Stimulated activated CD4-positive, alpha-beta T cell treated with anti-CD3 and anti-CD28 coated beads, TNF-alpha, amount 100 ng/mL, for 1 hour (primary cell): ENCODE data around the gene KRTAP19-8.

Experiments
- DNase-seq, 3 donors: peaks; one replicate each; pipeline ENCODE4 v3.0.0-alpha.2; 2020; ENCODE audit warnings: low read depth in 3 of 3, low spot score in 1 of 3

Gene KRTAP19-8, protein sequence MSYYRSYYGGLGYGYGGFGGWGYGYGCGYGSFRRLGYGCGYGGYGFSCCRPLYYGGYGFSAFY

DNA sequence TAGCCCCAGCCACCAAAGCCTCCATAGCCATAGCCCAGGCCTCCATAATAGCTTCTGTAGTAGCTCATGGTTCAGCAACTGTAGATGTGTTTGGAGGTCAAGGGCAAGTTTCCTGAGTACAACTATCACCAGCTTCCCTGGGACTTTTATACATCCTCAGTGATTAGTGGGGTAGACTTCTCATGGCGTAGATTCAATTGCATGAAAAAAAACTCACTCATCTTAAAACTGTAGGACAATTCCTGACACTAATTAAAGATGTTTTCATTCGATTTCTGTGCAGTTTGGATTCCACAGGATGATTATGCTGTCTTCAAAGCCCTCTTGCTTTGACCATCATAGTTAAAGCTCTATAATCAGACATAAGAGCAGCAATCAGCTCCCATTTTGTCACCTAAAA is at the start of gene KRTAP19-8:
Gene KRTAP19-8, minus strand, starts transcription at position 101 of the 400 bp plus-strand sequence. Its CDS starts 33 bp downstream, at position 68.
- DNase-seq = no peak

DNA sequence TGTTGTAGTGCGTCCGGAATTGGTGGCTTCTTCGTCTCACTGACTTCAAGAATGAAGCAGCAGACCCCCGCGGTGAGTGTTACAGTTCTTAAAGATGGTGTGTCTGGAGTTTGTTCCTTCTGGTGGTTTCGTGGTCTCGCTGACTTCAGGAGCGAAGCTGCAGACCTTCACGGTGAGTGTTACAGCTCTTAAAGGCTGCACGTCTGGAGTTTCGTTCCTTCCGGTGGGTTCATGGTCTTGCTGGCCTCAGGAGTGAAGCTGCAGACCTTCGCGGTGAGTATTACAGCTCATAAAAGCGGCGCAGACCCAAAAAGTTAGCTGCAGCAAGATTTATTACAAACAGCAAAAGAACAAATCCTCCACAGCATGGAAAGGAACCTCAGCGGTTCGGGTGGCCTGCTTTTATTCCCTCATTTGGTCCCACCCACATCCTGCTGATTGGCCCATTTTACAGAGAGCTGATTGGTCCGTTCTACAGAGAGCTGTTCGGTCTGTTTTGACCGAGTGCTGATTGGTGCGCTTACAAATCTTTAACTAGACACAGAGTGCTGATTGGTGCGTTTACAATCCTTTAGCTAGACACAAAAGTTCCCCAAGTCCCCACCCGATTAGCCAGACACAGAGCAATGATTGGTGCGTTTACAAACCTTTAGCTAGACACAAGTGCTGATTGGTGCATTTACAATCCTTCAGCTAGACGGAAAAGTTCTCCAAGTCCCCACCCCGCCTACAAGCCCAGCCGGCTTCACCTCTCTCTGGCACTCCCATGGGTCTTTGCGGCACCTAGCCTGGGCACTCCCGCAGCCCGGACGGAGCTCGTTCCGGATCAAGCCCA is 49.6 kb upstream of the KRTAP19-8 start:
- no peak for DNase-seq

DNA sequence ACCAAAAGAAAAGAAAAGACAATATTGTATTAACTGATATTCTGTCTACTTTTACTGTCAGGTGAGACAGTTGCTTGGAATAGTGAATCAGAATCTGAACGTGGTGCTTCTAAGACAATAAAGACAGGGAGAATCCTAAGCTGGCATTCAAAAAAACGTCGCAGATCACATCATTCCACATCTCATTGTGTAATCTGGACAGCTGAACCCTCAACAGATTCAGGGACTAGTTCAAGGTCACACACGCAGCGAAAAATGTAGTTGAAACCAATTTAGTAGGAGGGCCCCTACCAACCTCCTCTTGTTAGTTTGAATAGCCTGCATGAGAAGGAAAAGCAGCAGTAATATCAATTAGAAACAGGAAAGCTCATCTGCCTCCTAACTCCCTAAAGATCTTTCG is 46.4 kb upstream of the KRTAP19-8 start:
- DNase-seq = no peak

DNA sequence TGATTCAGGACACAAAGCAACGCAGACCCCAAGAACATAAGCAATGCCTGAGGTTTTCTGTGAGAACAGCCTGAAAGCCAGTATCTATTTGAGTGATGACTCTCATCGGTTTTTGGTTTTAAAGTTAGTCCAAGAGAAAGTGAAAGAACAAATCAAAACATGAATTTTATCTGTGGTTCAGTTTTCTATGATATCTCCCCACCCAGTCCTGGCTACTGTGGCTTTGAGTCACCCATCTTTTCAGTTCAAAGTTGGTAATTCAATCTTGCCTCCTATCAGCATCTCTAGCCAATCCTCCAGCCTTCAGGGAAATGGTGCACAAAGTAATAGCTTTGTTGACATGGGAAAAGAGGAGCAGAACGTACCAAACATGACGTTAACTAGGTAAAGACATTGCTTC is 40.5 kb upstream of the KRTAP19-8 start:
- no peak for DNase-seq

DNA sequence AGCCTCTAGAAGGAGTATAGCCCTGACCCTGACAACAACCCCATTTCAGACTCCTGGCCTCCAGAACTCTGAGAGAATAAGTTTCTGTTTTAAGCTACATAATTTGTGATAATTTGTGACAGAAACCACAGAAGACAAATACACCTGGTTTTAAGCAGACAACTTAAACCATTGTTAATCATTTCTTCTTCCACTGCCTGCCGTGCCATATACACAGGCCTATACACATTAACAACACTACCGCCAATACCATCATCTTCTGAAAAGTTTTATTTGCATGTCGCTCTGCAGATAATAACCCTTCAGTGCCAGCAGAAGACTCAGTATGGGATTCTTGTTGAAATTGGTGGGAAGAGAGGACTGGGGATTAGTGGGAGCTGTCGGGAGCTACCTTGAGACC is 39.9 kb upstream of the KRTAP19-8 start:
- no peak for DNase-seq

DNA sequence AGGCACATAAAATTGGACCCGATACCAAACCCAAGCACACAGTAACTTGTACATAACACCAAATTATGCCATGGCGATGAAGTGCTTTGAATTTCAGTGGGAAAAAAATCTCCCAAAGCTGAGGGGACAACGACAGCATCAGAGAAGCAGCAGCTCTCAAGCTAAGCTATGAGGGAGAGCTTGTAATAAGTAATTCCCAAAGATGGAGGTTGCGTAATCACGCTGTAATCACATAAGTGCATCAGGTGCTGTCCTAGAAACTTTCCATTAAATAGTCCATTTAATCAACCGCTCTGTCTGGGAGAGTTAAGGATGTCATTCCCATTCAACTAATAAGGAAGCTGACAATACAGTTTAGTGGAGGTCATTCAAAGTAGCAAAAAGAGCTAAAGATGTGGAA is 37.6 kb upstream of the KRTAP19-8 start:
- no peak for DNase-seq

DNA sequence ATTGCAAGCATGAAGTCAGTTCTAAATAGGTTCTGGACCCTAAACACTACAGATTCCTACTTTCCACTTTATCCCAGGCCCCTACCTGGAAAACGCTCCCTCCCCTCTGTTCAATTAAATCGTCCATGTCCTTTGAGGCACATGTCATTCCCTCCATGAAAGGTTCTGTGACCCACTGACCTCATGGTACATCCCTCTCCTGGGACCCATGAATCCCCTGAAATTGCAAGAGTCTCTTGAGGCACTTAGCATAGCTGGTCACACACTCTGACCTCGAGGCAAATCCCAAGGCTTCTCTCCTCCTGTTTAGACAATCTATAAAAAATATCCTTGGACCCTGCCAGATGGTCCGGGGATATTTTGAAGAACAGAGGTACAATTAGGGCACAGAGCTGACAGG is 34.3 kb upstream of the KRTAP19-8 start:
- no peak for DNase-seq

DNA sequence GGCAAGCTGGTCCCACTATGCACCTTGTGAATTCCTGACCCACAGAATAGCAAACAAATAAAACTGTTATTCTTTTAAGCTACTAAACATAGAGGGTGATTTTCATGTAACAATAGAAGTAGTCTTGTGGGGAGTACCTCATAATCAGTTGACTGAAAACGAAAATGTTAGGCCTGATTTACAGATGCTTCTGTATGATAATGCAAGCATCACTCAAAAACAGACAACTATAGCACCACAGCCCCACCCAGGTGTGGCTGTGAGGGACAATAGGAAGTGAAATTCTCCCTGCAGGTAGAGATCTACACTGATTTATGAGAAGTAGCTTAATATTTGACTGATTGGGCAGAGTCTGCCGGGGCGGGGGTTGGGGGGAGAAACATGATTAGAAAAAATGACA is 26.5 kb upstream of the KRTAP19-8 start:
- no peak for DNase-seq

DNA sequence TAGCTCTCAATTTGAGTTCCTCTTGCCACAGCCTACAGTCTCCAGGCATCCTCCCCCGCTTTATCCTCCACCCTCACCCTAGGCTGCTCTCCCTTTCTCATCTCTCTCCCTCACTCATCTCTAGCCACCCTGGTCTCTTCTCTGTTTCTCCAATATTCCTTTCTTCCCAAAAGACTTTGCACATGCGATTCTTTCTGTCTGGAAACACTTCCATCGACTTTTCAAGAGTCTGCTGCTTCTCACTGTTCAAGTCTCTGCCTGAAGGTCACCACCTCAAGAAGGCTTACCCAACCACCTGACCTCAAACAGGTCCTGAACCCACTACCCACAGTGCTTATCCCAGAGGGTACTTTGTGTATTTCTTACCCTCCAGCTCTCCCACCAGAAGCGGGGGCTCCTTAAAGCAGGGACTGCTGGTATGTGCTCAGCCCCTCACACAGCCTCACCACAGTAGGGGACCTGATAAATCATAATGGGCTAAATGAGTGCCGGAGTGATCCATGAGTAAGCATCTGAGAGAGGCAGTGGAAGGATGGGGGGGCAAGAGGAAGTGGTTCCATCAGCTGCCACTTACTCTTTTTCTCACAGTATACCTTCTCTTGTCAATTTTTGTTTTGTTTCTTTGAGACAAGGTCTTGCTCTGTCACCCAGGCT is 14.3 kb upstream of the KRTAP19-8 start:
- no peak for DNase-seq

DNA sequence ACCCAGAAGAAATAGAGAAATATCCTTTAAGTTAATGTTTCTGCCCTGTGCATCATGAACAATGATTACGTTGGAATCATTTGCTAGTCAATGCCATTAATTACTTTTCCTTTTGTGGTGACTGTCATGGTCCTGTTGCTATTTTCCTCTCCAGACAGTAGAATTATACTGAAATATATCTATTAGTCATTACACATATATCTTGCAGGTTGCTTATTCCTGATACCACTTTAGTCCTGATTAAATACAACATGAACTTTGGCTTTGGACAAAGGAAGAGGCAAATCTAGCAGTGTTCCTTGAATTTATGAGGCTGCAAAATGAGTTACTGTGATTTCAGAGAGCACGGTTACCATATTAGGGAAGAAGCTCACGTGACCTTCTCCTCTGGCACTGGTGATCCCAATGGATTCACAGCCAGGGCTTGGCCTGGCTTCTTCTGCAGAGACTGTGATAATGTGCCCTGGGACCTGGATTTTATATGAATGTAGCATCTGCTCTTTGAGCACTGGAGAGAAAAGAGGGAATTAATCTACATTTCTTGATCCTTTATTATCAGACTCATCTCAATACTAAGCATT is 12.4 kb upstream of the KRTAP19-8 start:
- DNase-seq = no peak

DNA sequence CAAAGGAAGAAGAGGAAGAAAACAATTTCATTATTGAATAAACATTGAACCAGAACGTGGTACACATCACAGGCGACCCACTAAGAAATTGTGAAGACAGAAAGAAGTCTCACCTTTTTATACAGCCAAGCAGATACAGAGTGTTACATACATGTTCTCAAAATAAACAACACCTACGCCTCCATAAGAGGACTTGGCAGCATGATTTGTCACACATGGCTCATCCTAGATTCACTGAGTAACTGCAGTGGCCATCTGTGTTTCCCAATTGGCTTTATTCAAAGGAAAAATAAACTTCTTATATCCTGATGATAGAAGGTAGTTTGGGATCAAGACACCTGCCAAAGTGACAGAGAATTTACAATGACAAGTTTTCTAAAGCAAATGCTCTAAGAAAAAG is 7.6 kb upstream of the KRTAP19-8 start:
- no peak for DNase-seq

DNA sequence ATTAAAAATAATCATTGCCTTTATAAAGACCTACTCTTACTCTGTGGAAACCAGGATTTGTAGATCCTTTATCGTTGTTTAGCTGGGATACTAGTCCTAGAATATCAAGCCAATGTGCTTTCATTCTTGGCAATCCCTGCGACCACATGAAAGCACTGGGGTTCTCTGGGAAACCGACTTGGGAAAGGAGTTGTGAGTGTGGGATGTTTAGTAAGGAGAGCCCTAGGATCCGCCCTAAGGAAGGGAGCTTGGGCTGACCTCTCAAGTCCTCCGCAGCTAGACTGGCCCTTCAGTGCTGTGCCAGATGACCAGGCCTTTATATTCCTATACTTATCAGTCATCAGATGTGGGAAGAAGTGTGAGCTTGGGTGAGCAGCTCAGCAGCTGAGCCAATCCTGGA is 5.2 kb upstream of the KRTAP19-8 start:
- no peak for DNase-seq

DNA sequence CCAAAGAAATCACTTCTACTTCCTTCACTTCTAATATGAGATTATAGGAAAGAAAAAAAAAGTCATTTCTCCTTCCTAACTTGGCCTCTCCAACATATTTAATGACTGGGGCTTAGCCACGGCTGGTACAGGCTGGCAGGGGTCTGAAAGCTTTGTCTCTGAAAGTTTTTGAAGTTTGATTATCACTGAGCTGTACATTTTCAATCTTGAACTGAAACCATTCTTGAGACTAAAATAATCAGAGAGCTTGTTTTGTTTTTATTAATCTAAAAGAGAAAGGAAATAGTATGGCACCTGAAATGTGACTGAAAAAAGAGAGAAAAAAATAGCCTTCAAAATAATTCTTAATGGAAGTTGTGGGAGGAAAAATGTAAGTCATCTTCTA is 3.8 kb upstream of the KRTAP19-8 start:
- no peak for DNase-seq

DNA sequence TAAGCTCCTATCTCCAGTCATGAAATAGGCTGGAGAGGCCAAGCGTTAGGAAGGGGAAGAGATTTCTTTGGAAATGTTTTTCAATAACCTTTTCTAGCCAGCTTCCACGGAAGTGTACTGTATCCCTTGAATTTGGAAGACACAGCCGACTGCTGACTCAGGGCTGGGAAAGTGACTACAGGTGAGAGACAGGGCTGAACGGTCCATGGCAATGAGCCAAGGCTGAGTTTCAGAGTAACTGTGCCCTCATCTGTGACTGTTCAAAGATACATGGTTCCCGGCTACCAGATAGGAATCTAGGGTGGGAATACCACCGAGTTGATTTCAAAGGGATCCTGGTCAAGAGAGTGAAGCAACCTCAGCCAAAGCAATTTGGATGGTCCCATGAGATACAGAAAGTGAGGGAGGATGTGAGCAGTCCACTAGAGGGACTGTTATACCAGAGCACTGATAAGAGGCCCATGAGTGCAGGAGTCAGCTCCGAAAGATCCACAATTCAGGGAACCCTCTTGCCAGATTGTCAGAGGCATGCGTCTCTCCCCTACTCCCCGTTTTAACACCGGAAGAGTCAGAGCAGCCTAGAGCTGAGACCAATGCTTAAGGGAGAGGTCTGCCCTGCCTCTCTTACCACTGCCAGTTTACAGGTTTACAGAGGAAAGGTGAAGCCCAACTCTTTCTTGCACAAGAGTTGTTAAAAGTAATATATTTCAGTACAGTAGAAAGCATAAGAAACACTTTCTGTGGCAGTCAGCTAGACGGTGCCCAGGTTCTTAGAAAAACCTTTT is 3.2 kb upstream of the KRTAP19-8 start:
- DNase-seq = no peak

DNA sequence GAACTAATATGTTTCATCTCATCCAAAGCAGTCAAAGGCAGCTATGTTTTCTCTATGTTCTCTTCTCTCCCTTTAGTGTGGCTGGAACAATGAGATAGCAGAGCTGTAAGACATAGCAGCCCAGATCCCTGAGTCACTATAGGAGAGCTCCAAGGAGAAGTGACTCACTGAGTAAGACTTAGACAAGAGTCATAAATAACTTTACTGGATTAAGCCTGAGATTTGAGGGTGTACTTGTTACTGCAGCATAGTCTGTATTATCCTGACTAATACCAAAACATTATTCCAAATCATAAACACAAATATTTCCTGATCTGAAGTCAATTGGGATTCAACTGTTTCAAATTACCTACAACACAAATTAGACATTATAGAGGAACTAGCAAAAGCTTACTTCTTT is 3.9 kb downstream of the KRTAP19-8 start:
- no peak for DNase-seq

DNA sequence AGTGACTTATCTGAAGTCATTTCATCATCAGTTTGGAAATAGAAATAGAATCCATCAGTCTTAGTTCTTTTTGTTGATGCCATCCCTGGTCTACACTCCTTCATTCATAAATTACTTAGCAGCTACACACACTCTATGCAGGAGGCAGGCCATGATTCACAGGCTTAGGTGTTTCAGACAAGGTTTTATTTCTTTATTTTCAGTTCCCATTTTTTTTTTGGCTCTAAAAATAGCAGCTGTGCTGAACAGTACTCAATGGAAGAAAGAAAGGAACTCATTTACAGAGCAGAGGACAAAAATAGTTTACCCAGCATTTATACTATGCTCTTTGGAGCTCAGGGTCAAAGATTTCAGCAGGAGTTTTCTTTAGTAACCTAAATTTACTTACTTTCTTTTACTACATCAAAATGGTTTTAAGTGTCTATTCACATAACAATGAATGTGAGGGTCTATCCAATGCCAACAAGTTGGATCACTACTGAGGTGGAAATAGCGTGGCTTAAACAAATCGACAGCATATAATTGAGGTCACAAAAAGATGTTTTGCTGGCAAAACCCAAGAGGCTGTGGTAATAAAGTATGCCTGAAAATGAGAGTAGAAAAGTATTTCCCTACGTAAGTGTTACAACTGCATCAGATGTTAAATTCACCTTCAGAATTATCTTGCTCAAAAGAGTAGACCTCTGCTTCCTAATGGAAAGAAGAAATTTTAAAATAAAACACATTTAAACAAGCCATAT is 7.7 kb downstream of the KRTAP19-8 start:
- DNase-seq = no peak

DNA sequence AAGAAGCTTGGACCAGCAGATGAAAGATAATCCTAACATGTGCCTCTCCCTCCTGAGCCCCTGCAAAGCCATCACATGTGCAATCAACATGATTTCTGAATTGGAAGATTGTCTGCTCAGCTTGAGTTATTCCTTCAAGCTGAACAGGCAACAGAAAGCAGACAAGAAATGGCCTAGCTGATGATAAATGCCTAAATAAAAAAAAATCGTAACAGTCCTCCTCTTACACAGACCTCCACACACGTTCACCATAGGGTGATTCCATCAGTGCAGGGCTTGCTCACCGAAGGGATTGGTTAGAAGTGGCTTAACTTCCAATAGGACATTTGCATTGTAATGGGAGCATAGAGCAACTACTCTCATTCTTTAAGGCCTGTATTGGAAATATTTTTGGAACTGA is 14.6 kb downstream of the KRTAP19-8 start:
- DNase-seq = no peak

DNA sequence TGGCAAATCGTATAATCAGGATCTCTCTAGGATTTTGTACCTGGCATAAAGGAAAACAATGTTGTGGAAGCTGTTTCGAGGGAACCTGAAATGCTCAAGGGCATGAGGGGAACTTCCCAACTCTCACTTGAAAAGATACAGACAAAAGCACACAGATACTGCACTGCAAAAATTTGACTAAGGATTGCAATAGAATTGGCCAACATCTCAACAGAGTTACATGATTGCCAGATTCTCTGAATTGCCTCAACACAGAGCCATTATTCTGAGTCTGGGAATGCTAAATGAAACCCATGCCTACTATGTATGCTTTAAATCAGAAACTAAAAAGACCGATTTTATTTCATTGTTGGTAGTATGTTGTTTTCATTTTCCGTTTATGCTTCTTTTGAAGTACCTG is 16.0 kb downstream of the KRTAP19-8 start:
- no peak for DNase-seq

DNA sequence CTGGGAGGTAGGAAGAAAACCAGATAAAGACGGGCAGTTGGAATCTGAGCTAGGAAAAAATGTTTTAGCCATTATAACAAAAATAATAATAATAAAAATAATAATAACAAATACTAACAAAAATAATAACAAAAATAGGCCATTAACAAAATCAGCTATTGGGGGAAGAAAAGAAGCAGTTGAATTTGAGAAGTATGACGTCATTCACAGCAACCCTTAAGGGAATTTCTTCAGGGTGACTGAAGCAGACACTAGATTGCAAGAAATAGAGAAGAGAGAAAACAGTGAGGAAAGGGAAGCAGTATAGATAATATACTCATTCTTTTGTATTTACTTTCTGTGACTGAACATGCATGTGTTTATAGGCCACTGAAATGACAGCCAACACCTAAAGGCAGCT is 20.0 kb downstream of the KRTAP19-8 start:
- no peak for DNase-seq

DNA sequence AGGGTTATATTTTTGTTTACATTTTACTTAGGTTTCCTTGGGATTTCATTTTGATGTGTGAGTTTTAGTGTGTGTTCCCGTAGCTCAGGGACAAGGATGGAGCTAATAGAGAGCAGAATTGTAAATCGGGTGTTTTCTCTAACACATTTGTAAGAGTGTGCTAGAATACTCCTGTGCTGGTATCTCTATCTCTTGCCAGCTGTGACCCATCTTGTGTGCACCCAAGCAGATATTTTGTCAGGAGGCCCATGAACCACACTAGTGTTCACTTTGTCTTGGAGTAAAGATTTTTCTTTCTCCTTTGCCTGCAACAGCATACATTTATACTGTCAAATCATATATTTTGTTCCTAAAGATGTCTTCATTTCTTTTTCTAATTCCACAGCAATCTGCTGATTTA is 23.4 kb downstream of the KRTAP19-8 start:
- DNase-seq = no peak
